22Rv1 (cell line): ENCODE results near the gene IFT20.

ENCODE experiments used
- CTCF ChIP-seq: fragments of 450-650 bp; IDR thresholded peaks from 2 replicates; pipeline ENCODE4 v1.5.1; 2017; ENCODE audit warnings: mild to moderate bottlenecking
- ZFX ChIP-seq: fragments of 450-650 bp; IDR thresholded peaks from 2 replicates; pipeline ENCODE4 v1.6.1; 2017; ENCODE audit warnings: antibody characterized with exemption, borderline replicate concordance

DNA sequence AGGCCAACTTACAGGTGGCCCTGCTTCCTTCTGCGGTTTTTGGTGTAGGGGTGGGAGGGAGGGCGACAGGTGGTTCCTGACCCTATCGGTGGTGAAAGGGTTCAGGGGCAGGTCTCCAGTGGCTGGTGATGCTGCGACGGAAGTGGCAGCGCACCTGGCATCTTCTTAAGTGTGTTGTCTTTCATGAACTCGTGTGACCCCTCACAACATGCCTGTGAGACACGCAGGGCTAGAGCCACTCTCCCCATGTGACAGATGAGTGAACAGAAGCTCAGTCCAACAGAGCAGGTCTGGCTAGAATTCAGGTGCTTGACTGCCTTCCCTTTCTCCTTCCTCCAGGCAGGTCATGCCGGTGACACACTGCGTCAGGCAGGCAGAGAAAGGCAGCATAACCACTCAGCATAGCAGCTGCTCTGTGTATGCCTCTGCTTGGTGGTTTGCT lies 8.2 kb upstream of the IFT20 start:
- TF ChIP-seq CTCF = no peak
- no peak for TF ChIP-seq ZFX
